Aorta (tissue), 5 donors: ENCODE results near the gene ETV5. TPM values are rescaled to one million over a fixed set of nuclear protein-coding genes. Genes with fewer than 3 reads are reported as not detected.

Experiments used
- ATAC-seq: fragments of 200-7000 bp; cut with Tn5 transposase; one replicate; pipeline ENCODE4 v1.9.1; 2022; ENCODE audit warnings: moderate library complexity; ENCODE audit not compliant: low FRiP score
- DNase-seq, 2 donors: peaks; one replicate each; pipeline ENCODE4 v3.0.0-alpha.2; 2020
- H3K27ac ChIP-seq, 2 donors: one replicate each; pipeline ENCODE4 v1.5.1; 2013; ENCODE audit warnings: low read length in 2 of 2, mild to moderate bottlenecking in 2 of 2, moderate library complexity in 2 of 2, control low read depth in 1 of 2, inconsistent platforms in 1 of 2, low read depth in 1 of 2
- H3K27me3 ChIP-seq, 2 donors: one replicate each; pipeline ENCODE4 v1.6.1; 2013; ENCODE audit warnings: control low read depth in 1 of 2, low read length in 1 of 2, mild to moderate bottlenecking in 1 of 2, moderate library complexity in 1 of 2; ENCODE audit not compliant: insufficient read depth in 2 of 2, control insufficient read depth in 1 of 2
- H3K36me3 ChIP-seq, 2 donors: one replicate each; pipeline ENCODE4 v1.6.1; 2013; ENCODE audit warnings: control low read depth in 1 of 2, low read length in 1 of 2, mild to moderate bottlenecking in 1 of 2; ENCODE audit not compliant: insufficient read depth in 2 of 2, control insufficient read depth in 1 of 2
- H3K4me1 ChIP-seq, 2 donors: one replicate each; pipeline ENCODE4 v1.6.1; 2013; ENCODE audit warnings: low read length in 2 of 2, control low read depth in 1 of 2, mild to moderate bottlenecking in 1 of 2, moderate library complexity in 1 of 2; ENCODE audit not compliant: insufficient read depth in 2 of 2, control insufficient read depth in 1 of 2
- H3K4me3 ChIP-seq, 2 donors: one replicate each; pipeline ENCODE4 v1.5.1; 2013; ENCODE audit warnings: low read length in 2 of 2, control low read depth in 1 of 2, mild to moderate bottlenecking in 1 of 2
- H3K9me3 ChIP-seq: one replicate; pipeline ENCODE4 v1.6.1; 2013; ENCODE audit warnings: mild to moderate bottlenecking, low read length; ENCODE audit not compliant: control insufficient read depth
- WGBS, 2 donors: extraction: QIAGEN DNeasy Blood & Tissue Kit; methylation state at CpG; one replicate each; pipeline ENCODE4 v1.1.7; 2013; 5-methylcytosine and 5-hydroxymethylcytosine counted together
- intact Hi-C, 2 donors: fragments of 100-400 bp; cut with DNase I; formaldehyde crosslinking; loops; one replicate each; pipeline versions ENCODE4 v1.14.2 to v1.15.0; 2022
- polyA plus RNA-seq, 2 donors: library from polyadenylated mRNA; stranded (reverse); fragments of 200-250 nt; gene quantifications; one replicate each; pipeline ENCODE4 v1.2.3, GENCODE V29; 2013
- total RNA-seq, 2 donors: library from RNA; stranded (reverse); fragmentation: NEBNext Ultra II Directional; extraction: Animal tissue kit (Norgen Biotek cat#: 25700); gene quantifications; one replicate each; pipeline ENCODE4 v1.2.1, GENCODE V29; 2021
- donor health status: healthy with polysubstance abuse.
- donor health status: Bipolar disorder and iron deficiency.
- donor health status: DM: no; HTN: no; CAD: no.
- donor health status: DM: no; HTN: no; CAD: no.
- donor health status: DM: yes; HTN: yes; CAD: no.

ETV5 gene
- total and polyA plus RNA-seq, 4 donors: 7.6 to 34.0 (median 17.1) TPM

GRCh38 chr3:186054792-186055352, 54.0 kb downstream of the ETV5 start:
- Histone ChIP-seq H3K4me1 (no peaks in the 10 kb centered on the region), H3K4me3 (no peak overlapping the region), H3K27me3 (no peaks in the 10 kb centered on the region), H3K27ac (no peak overlapping the region), H3K36me3 (peaks cover 3 to 6% of the 10 kb centered on the region in 2 donors), H3K9me3 (no peaks in the 10 kb centered on the region)
- ATAC-seq: no peak
- 91 to 92% methylated on average over 8 of the region's 8 CpGs for WGBS, 2 donors
- no peak for DNase-seq
- intact Hi-C loops: no loop called here

DNA sequence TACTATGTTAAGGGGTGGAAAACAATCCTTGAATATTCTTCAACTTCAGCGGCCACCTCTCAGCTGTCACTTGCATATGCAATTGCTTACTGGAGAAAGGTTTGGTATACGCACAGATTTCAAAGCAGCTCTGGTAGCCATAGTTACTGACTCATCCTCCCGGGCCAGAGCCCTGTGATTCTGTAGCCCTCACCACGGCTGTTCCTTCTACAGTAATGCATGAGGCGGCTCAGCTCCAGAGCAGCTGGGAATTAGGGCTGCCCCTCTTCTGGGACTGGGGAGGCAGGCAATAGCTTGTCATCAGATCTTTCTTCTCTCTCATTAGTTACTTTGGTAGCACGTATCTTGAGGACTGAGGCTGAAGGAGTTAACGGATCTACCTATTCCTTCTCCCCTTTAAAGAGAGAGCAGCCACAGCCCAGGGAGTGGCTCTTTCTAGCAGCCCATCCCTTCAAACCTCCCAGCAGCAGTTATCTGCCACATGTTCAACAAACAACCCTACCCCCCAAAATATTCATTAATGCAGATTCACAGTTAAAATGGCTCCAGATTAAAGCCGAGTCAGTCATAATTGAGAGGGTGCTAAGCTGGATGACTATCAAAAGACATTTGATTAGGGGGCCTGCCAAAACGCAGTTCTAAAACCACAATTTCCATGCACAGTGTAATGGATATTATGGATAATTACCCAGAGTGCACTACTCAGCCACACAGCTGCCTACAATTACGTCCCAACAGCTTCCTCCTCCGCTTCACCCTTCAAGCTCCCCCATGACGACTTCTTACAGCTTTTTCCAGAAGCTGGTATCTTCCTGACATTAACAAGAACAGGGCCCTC, 54.7 kb downstream of the ETV5 start:
- no peak overlapping the region for H3K4me3 ChIP-seq
- DNase-seq (no peak), ATAC-seq (no peak)
- H3K9me3 ChIP-seq: no peaks in the 10 kb centered on the region
- H3K27ac ChIP-seq: no peak overlapping the region
- WGBS, 2 donors: 88 to 90% methylated on average over 12 of the region's 12 CpGs
- H3K36me3 ChIP-seq: peaks cover 3 to 6% of the 10 kb centered on the region in 2 donors
- intact Hi-C loops: no loop called here
- H3K4me1 ChIP-seq: no peaks in the 10 kb centered on the region
- H3K27me3 ChIP-seq: no peaks in the 10 kb centered on the region

- H3K27me3 ChIP-seq: no peaks in the 10 kb centered on the region
- peaks cover 3 to 11% of the 10 kb centered on the region in 2 donors for H3K36me3 ChIP-seq
- intact Hi-C loops: no loop called here
- WGBS, 2 donors: 92 to 95% methylated on average over 7 of the region's 7 CpGs
- H3K4me1 ChIP-seq: no peaks in the 10 kb centered on the region
- H3K9me3 ChIP-seq: no peaks in the 10 kb centered on the region
- no peak for DNase-seq
- ATAC-seq: no peak
- H3K4me3 ChIP-seq: no peak overlapping the region
- no peak overlapping the region for H3K27ac ChIP-seq
Observed at GRCh38 chr3:186052096-186052840, 56.6 kb downstream of the ETV5 start.

DNA sequence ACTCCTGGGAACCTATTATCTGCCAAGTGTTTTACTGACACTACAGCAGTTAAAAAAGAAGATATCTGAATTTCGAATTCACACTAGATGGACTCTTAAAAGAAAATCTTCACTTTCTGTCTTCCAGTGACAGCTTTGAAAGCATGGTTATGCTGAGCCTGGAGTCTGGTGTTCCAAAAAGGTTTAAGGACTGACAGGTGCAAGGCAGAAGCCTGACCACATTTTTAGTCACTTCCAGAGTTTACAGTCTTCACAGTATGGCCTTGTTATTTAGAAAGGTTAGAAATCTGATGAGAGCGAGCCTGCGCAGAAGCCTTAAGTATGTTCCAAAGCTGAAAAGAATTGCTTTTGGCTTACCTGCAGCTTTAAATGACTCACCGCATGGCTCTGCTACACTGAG, 59.9 kb downstream of the ETV5 start:
- no peak for DNase-seq
- H3K27ac ChIP-seq: no peak overlapping the region
- intact Hi-C loops: no loop called here
- no peaks in the 10 kb centered on the region for H3K27me3 ChIP-seq
- no peaks in the 10 kb centered on the region for H3K9me3 ChIP-seq
- no peak overlapping the region for H3K4me3 ChIP-seq
- ATAC-seq: no peak
- H3K36me3 ChIP-seq: peaks cover 6 to 13% of the 10 kb centered on the region in 2 donors
- WGBS, 2 donors: 97 to 100% methylated on average over 4 of the region's 4 CpGs
- H3K4me1 ChIP-seq: no peaks in the 10 kb centered on the region

- intact Hi-C loops: no loop called here
Observed at GRCh38 chr3:186048119-186048518, 60.8 kb downstream of the ETV5 start.

DNA sequence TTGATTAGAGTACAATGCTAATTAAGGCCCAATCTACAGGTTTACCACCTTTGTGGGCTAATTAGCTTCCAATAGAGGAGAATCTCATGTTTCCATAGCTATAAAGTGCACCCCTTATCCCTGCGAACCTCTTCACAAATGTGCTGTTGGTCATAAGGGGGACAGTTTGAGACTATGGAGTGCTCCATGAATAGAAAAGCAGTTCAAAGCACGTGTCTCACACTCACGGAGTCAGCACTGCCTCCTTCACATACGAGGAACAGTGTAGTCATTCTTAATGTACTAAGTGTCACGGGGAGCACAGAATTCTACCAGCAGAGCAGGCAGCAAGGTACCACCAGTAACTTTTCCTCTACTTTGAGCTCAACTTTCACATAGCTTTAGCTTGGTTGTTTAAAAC, 62.1 kb downstream of the ETV5 start:
- H3K9me3 ChIP-seq: no peaks in the 10 kb centered on the region
- ATAC-seq (no peak), DNase-seq (no peak)
- H3K4me1 ChIP-seq: no peaks in the 10 kb centered on the region
- 89 to 90% methylated on average over 5 of the region's 5 CpGs for WGBS, 2 donors
- intact Hi-C loops: no loop called here
- H3K27ac ChIP-seq: no peak overlapping the region
- H3K27me3 ChIP-seq: no peaks in the 10 kb centered on the region
- H3K4me3 ChIP-seq: no peak overlapping the region
- H3K36me3 ChIP-seq: peaks cover 6 to 13% of the 10 kb centered on the region in 2 donors

More at GRCh38 chr3:186048119-186048518, 60.8 kb downstream of the ETV5 start:
- H3K4me1 ChIP-seq: no peaks in the 10 kb centered on the region
- no peak overlapping the region for H3K27ac ChIP-seq
- no peak overlapping the region for H3K4me3 ChIP-seq
- no peaks in the 10 kb centered on the region for H3K27me3 ChIP-seq
- WGBS, 2 donors: 96 to 97% methylated on average over 3 of the region's 3 CpGs
- ATAC-seq: no peak
- peaks cover 6 to 13% of the 10 kb centered on the region in 2 donors for H3K36me3 ChIP-seq
- no peak for DNase-seq
- H3K9me3 ChIP-seq: no peaks in the 10 kb centered on the region

- Histone ChIP-seq H3K4me3 (no peak overlapping the region), H3K36me3 (peaks cover 3 to 8% of the 10 kb centered on the region in 2 donors), H3K27ac (no peak overlapping the region), H3K4me1 (no peaks in the 10 kb centered on the region), H3K27me3 (no peaks in the 10 kb centered on the region), H3K9me3 (no peaks in the 10 kb centered on the region)
- intact Hi-C loops: no loop called here
- no peak for DNase-seq
- WGBS, 2 donors: 66 to 70% methylated on average over 12 of the region's 12 CpGs
- ATAC-seq: no peak
Observed at GRCh38 chr3:186044968-186045367, 63.9 kb downstream of the ETV5 start.

DNA sequence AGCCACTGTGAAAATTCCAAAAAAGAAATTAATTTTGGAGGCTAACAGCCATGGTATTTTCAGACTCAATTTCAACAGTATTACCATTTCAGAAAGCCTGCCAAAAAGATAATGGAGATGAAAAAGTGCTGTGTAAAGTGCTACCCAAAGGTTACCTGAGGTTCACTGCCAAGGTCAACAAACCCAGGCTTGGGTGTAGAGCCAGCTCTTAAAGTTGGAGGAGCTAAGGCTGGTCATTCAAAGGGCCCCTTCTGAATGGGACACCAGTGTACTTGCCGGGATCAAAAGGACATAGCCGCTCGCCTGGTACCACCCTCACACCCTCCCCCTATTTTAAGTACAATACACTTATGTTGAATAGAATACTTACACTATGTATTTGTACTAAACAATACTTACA, 64.5 kb downstream of the ETV5 start:
- Histone ChIP-seq H3K4me1 (no peaks in the 10 kb centered on the region), H3K27ac (no peak overlapping the region)
- ATAC-seq: no peak

More for the DNA sequence above, 64.5 kb downstream of the ETV5 start:
- Histone ChIP-seq H3K9me3 (no peaks in the 10 kb centered on the region), H3K36me3 (peaks cover 3 to 8% of the 10 kb centered on the region in 2 donors), H3K4me3 (no peak overlapping the region), H3K27me3 (no peaks in the 10 kb centered on the region)
- DNase-seq: no peak
- 88 to 90% methylated on average over 3 of the region's 3 CpGs for WGBS, 2 donors
- intact Hi-C loops: no loop called here
